Muscle layer of colon (tissue), 2 donors: ENCODE data around the gene GRID2.

Experiments
- H3K27ac ChIP-seq: one replicate; pipeline ENCODE4 v1.7.0; 2013; ENCODE audit warnings: low read depth, mild to moderate bottlenecking, low read length, moderate library complexity
- H3K27me3 ChIP-seq, 2 donors: one replicate each; pipeline ENCODE4 v1.7.0; 2013; ENCODE audit warnings: low read length in 2 of 2, mild to moderate bottlenecking in 2 of 2; ENCODE audit not compliant: insufficient read depth in 2 of 2, control insufficient read depth in 1 of 2
- H3K36me3 ChIP-seq: one replicate; pipeline ENCODE4 v1.7.0; 2013; ENCODE audit warnings: mild to moderate bottlenecking, low read length; ENCODE audit not compliant: insufficient read depth
- H3K4me1 ChIP-seq: one replicate; pipeline ENCODE4 v1.7.0; 2013; ENCODE audit warnings: mild to moderate bottlenecking, low read length; ENCODE audit not compliant: insufficient read depth
- H3K4me3 ChIP-seq, 2 donors: one replicate each; pipeline ENCODE4 v1.7.0; 2013; ENCODE audit warnings: low read length in 2 of 2, low read depth in 1 of 2, mild to moderate bottlenecking in 1 of 2, moderate library complexity in 1 of 2
- H3K9ac ChIP-seq: one replicate; pipeline ENCODE4 v1.7.0; 2013; ENCODE audit warnings: low read length
- H3K9me3 ChIP-seq: one replicate; pipeline ENCODE4 v1.7.0; 2013; ENCODE audit warnings: mild to moderate bottlenecking, low read length
- donor health status: abdominal sarcoma.
- donor health status: Adenocarcinoma of cecum.

GRID2 gene

DNA sequence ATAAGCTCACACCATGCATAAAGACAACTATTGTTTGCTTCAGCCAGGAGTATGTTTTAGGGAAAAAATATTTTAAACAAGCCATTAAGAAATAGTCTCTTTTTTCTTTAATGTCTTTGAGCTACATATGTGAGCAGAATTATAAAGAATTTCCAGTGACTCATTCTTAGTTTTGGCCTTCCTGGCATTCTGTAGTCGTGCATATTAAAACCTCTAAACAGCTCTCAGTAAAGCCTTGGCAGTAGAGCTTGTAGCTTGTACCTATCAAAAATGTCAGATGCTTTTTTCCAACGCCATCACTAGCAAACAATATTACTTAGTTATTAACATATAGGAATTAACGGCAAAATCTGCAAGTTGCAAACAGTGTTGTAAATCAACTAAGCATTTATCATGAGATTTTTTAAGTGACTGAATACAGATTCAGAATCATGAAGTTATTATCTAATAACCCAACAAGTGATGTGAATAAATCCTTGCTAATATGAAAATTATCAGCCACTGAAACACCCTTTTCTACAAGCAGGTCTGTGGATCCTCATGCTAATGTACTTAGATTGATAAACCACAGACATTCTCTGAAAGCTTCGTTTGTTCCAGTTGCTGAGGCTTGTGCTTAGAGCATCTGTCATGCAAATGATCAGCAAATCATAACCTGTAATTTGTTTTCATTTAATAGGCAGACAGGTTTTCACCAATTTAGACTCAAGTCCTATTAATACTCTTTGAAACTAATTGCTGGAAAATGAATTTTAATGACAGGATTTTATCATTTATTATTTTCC is 1112.8 kb downstream of the GRID2 start:
- Histone ChIP-seq H3K27ac (no peak overlapping the region), H3K27me3 (no peaks in the 10 kb centered on the region), H3K4me1 (no peaks in the 10 kb centered on the region), H3K36me3 (no peaks in the 10 kb centered on the region), H3K9ac (no peak overlapping the region), H3K9me3 (no peaks in the 10 kb centered on the region), H3K4me3 (no peak overlapping the region)

DNA sequence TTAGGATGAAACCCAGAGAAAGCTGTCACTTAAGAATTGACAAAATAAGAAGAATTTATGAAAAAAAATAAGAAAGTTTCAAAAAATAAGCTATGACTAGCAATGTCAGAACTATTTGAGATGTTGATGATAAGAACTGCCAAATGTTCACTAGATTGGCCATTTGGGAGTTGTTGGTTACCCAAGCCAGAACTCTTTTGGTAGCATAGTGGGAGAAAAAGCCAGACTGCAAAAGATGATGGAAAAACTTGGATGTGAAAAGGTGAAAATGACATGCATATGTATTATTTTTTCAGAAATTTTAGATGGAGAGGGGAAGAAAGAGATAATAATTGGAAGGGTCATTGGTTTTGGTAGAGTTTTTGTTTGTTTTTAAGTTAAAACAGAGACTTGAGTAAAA is 1127.6 kb downstream of the GRID2 start:
- Histone ChIP-seq H3K9ac (no peak overlapping the region), H3K4me1 (no peaks in the 10 kb centered on the region), H3K9me3 (no peaks in the 10 kb centered on the region), H3K27me3 (no peaks in the 10 kb centered on the region), H3K27ac (no peak overlapping the region), H3K4me3 (no peak overlapping the region), H3K36me3 (no peaks in the 10 kb centered on the region)

DNA sequence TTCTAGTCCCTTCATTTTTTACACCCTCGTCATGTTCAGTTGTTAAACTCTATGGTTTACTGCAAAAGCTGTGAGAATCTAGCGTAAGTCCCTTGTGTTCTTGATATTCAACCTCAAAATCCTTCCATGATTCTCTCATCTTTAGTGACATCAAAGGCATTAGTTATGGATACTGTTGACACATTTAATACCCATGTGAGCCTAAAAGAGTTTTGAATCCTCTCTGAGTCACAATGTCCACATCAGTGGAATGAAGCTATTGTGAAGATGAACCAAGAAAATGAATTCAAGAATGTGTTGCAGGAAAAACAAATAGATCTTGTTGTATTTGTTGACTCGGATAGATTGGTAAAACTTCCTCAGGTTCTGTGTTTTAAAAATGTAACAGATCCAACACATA is 1130.1 kb downstream of the GRID2 start:
- no peak overlapping the region for H3K9ac ChIP-seq
- no peaks in the 10 kb centered on the region for H3K4me1 ChIP-seq
- no peaks in the 10 kb centered on the region for H3K36me3 ChIP-seq
- no peak overlapping the region for H3K4me3 ChIP-seq
- no peak overlapping the region for H3K27ac ChIP-seq
- H3K27me3 ChIP-seq: no peaks in the 10 kb centered on the region
- H3K9me3 ChIP-seq: no peaks in the 10 kb centered on the region

GRCh38 chr4:93436000-93436626 is 1132.3 kb downstream of the GRID2 start:
- Histone ChIP-seq H3K27me3 (no peaks in the 10 kb centered on the region), H3K9me3 (no peaks in the 10 kb centered on the region), H3K4me3 (no peak overlapping the region), H3K9ac (no peak overlapping the region), H3K4me1 (no peaks in the 10 kb centered on the region), H3K36me3 (no peaks in the 10 kb centered on the region), H3K27ac (no peak overlapping the region)

GRCh38 chr4:93437991-93438390 is 1134.2 kb downstream of the GRID2 start:
- no peak overlapping the region for H3K27ac ChIP-seq
- no peaks in the 10 kb centered on the region for H3K4me1 ChIP-seq
- no peak overlapping the region for H3K4me3 ChIP-seq
- H3K27me3 ChIP-seq: no peaks in the 10 kb centered on the region
- no peak overlapping the region for H3K9ac ChIP-seq
- no peaks in the 10 kb centered on the region for H3K36me3 ChIP-seq
- no peaks in the 10 kb centered on the region for H3K9me3 ChIP-seq

DNA sequence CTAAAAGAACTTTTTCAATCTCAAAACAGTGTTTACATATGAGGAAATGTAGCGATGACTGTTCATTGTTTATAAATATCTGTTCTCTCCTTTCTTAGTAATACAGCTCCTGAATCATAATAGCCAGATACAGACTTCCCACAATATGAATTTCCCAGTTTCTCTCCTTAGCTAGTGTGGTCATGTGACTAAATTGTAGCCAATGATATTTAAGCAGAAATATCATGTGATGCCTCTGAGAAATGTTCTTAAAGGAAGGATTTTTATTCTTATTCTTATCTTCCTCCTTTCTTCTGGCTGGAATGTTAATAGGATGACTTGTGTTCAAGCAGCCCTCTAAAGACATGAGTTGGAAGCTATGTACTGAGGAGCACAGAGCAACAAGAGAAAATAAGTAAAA is 1141.1 kb downstream of the GRID2 start:
- H3K9ac ChIP-seq: no peak overlapping the region
- H3K36me3 ChIP-seq: no peaks in the 10 kb centered on the region
- no peaks in the 10 kb centered on the region for H3K9me3 ChIP-seq
- no peaks in the 10 kb centered on the region for H3K4me1 ChIP-seq
- H3K27ac ChIP-seq: no peak overlapping the region
- H3K27me3 ChIP-seq: no peaks in the 10 kb centered on the region
- no peak overlapping the region for H3K4me3 ChIP-seq

- Histone ChIP-seq H3K9me3 (no peaks in the 10 kb centered on the region), H3K9ac (no peak overlapping the region), H3K4me3 (no peak overlapping the region), H3K27me3 (no peaks in the 10 kb centered on the region), H3K4me1 (no peaks in the 10 kb centered on the region), H3K36me3 (no peaks in the 10 kb centered on the region), H3K27ac (no peak overlapping the region)
Observed at GRCh38 chr4:93446038-93446437, 1142.3 kb downstream of the GRID2 start.

DNA sequence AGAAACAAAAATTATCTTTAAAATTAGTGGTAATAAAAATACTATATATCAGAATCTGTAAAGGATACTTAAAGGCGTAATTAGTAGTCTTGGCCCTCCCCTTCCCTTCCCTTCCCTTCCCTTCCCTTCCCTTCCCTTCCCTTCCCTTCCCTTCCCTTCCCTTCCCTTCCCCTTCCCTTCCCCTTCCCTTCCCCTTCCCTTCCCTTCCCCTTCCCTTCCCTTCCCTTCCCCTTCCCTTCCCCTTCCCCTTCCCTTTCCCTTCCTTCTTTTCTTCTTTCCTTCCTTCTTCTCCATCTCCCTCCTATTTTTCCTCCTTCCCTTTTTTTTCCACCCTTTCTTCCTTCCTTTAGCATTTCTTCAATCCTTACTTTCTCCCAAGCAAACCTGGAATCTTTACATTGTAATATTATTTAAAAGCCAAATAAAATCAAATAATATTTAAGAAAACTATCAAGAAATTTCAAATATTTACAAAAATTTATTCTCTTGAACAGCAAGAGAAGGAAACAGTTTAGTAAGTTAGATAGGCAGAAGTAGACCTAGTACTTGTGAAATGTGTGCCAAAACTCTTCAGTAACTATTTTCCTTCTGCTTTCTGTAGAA is 1145.0 kb downstream of the GRID2 start:
- Histone ChIP-seq H3K27me3 (no peaks in the 10 kb centered on the region), H3K4me1 (no peaks in the 10 kb centered on the region), H3K4me3 (no peak overlapping the region), H3K9ac (no peak overlapping the region), H3K9me3 (no peaks in the 10 kb centered on the region), H3K27ac (no peak overlapping the region), H3K36me3 (no peaks in the 10 kb centered on the region)

- Histone ChIP-seq H3K4me3 (no peak overlapping the region), H3K27me3 (no peaks in the 10 kb centered on the region), H3K27ac (no peak overlapping the region), H3K9ac (no peak overlapping the region), H3K4me1 (no peaks in the 10 kb centered on the region), H3K36me3 (no peaks in the 10 kb centered on the region), H3K9me3 (no peaks in the 10 kb centered on the region)
Observed at GRCh38 chr4:93451954-93452353, 1148.2 kb downstream of the GRID2 start.

DNA sequence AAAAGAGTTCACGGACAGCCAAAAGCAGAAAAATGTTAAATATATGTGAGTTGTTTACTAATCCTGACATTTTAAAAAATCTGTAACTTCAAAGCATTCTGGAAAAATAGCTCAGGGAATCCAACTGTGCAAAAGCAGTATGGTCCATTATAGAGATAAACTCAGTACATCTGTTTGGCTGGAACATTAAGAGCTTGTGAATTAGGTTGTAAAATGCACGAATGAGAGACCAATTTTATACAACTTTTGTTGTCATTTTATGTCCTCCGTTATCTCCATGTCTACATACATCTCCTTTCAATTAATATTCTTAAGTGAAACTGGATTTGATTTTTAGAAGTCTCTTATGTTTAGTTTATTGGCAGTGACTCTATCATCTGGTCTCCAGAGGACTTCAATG is 1157.8 kb downstream of the GRID2 start:
- no peaks in the 10 kb centered on the region for H3K9me3 ChIP-seq
- H3K27me3 ChIP-seq: no peaks in the 10 kb centered on the region
- H3K36me3 ChIP-seq: no peaks in the 10 kb centered on the region
- H3K4me3 ChIP-seq: no peak overlapping the region
- no peaks in the 10 kb centered on the region for H3K4me1 ChIP-seq
- no peak overlapping the region for H3K27ac ChIP-seq
- H3K9ac ChIP-seq: no peak overlapping the region

GRCh38 chr4:93466446-93466845 is 1162.7 kb downstream of the GRID2 start:
- Histone ChIP-seq H3K4me3 (no peak overlapping the region), H3K4me1 (no peaks in the 10 kb centered on the region), H3K27ac (no peak overlapping the region), H3K36me3 (no peaks in the 10 kb centered on the region), H3K27me3 (no peaks in the 10 kb centered on the region), H3K9ac (no peak overlapping the region), H3K9me3 (no peaks in the 10 kb centered on the region)
